ENCODE measurements around the gene TTC39B.
A peak's percentile ranks its signal among the peaks of the same experiment; 100 is the strongest.

The TTC39B gene

GRCh38 chr9:15311607-15312006 lies 4.6 kb upstream of the TTC39B start:
- H3K27me3 Mint-ChIP-seq = no peaks in the 10 kb centered on the region
- peaks cover 8% of the 10 kb centered on the region for H3K36me3 Mint-ChIP-seq (ENCODE audit: low read depth)
- H3K4me1 Mint-ChIP-seq (ENCODE audit: low read depth) = peaks cover 23% of the 10 kb centered on the region
- peaks cover 7% of the 10 kb centered on the region for H3K9me3 Mint-ChIP-seq
- no peak overlapping the region for H3K27ac Mint-ChIP-seq
- H3K4me3 Mint-ChIP-seq = no peak overlapping the region

GRCh38 chr9:15310107-15310850 lies 3.3 kb upstream of the TTC39B start:
- Mint-ChIP-seq H3K4me1 (ENCODE audit: low read depth) (peaks cover 32% of the 10 kb centered on the region), H3K27ac (peak overlapping the region; percentile 23), H3K9me3 (peaks cover 7% of the 10 kb centered on the region), H3K36me3 (ENCODE audit: low read depth) (peaks cover 8% of the 10 kb centered on the region), H3K4me3 (no peak overlapping the region), H3K27me3 (no peaks in the 10 kb centered on the region)

- no peak overlapping the region for H3K4me3 Mint-ChIP-seq
- H3K27ac Mint-ChIP-seq = no peak overlapping the region
- no peaks in the 10 kb centered on the region for H3K27me3 Mint-ChIP-seq
- peaks cover 45% of the 10 kb centered on the region for H3K4me1 Mint-ChIP-seq (ENCODE audit: low read depth)
- peaks cover 6% of the 10 kb centered on the region for H3K36me3 Mint-ChIP-seq (ENCODE audit: low read depth)
- H3K9me3 Mint-ChIP-seq = peaks cover 4% of the 10 kb centered on the region
Observed at GRCh38 chr9:15308511-15308910, 1.5 kb upstream of the TTC39B start.

GRCh38 chr9:15307523-15307841 lies 466 bp upstream of the TTC39B start:
- H3K36me3 Mint-ChIP-seq (ENCODE audit: low read depth) = no peaks in the 10 kb centered on the region
- peak overlapping the region; percentile 96 for H3K4me3 Mint-ChIP-seq
- H3K27me3 Mint-ChIP-seq = no peaks in the 10 kb centered on the region
- no peaks in the 10 kb centered on the region for H3K9me3 Mint-ChIP-seq
- H3K27ac Mint-ChIP-seq = peak overlapping the region; percentile 89
- peaks cover 45% of the 10 kb centered on the region for H3K4me1 Mint-ChIP-seq (ENCODE audit: low read depth)

- H3K27me3 Mint-ChIP-seq = no peaks in the 10 kb centered on the region
- peaks cover under 1% of the 10 kb centered on the region for H3K36me3 Mint-ChIP-seq (ENCODE audit: low read depth)
- H3K9me3 Mint-ChIP-seq = no peaks in the 10 kb centered on the region
- peak overlapping the region; percentile 84 for H3K27ac Mint-ChIP-seq
- peaks cover 52% of the 10 kb centered on the region for H3K4me1 Mint-ChIP-seq (ENCODE audit: low read depth)
- H3K4me3 Mint-ChIP-seq = peak overlapping the region; percentile 96
Observed at GRCh38 chr9:15306068-15306756, 804 bp downstream of the TTC39B start.

GRCh38 chr9:15305470-15305869 lies 1.5 kb downstream of the TTC39B start:
- peaks cover 55% of the 10 kb centered on the region for H3K4me1 Mint-ChIP-seq (ENCODE audit: low read depth)
- H3K4me3 Mint-ChIP-seq = peak overlapping the region; percentile 96
- peaks cover 5% of the 10 kb centered on the region for H3K36me3 Mint-ChIP-seq (ENCODE audit: low read depth)
- no peaks in the 10 kb centered on the region for H3K9me3 Mint-ChIP-seq
- H3K27ac Mint-ChIP-seq = peak overlapping the region; percentile 84
- H3K27me3 Mint-ChIP-seq = no peaks in the 10 kb centered on the region

GRCh38 chr9:15304632-15305031 lies 2.4 kb downstream of the TTC39B start:
- Mint-ChIP-seq H3K36me3 (ENCODE audit: low read depth) (peaks cover 5% of the 10 kb centered on the region), H3K4me1 (ENCODE audit: low read depth) (peaks cover 55% of the 10 kb centered on the region), H3K27ac (no peak overlapping the region), H3K27me3 (no peaks in the 10 kb centered on the region), H3K4me3 (no peak overlapping the region), H3K9me3 (no peaks in the 10 kb centered on the region)

GRCh38 chr9:15300218-15300617 lies 6.8 kb downstream of the TTC39B start:
- H3K9me3 Mint-ChIP-seq = peaks cover 8% of the 10 kb centered on the region
- H3K4me1 Mint-ChIP-seq (ENCODE audit: low read depth) = peaks cover 79% of the 10 kb centered on the region
- no peaks in the 10 kb centered on the region for H3K27me3 Mint-ChIP-seq
- peaks cover 31% of the 10 kb centered on the region for H3K36me3 Mint-ChIP-seq (ENCODE audit: low read depth)
- peak overlapping the region; percentile 96 for H3K27ac Mint-ChIP-seq
- peak overlapping the region; percentile 78 for H3K4me3 Mint-ChIP-seq

GRCh38 chr9:15299374-15299939 lies 7.6 kb downstream of the TTC39B start:
- peak overlapping the region; percentile 78 for H3K4me3 Mint-ChIP-seq
- H3K27ac Mint-ChIP-seq = peak overlapping the region; percentile 96
- H3K27me3 Mint-ChIP-seq = no peaks in the 10 kb centered on the region
- H3K4me1 Mint-ChIP-seq (ENCODE audit: low read depth) = peaks cover 79% of the 10 kb centered on the region
- H3K9me3 Mint-ChIP-seq = peaks cover 8% of the 10 kb centered on the region
- H3K36me3 Mint-ChIP-seq (ENCODE audit: low read depth) = peaks cover 31% of the 10 kb centered on the region

- Mint-ChIP-seq H3K27ac (peak overlapping the region; percentile 96), H3K27me3 (no peaks in the 10 kb centered on the region), H3K4me3 (peak overlapping the region; percentile 78)
Observed at GRCh38 chr9:15298362-15298761, 8.7 kb downstream of the TTC39B start.

GRCh38 chr9:15295761-15296405 lies 11.1 kb downstream of the TTC39B start:
- Mint-ChIP-seq H3K9me3 (peaks cover 8% of the 10 kb centered on the region), H3K27me3 (no peaks in the 10 kb centered on the region), H3K36me3 (ENCODE audit: low read depth) (peaks cover 51% of the 10 kb centered on the region), H3K4me1 (ENCODE audit: low read depth) (peaks cover 86% of the 10 kb centered on the region), H3K27ac (peak overlapping the region; percentile 97), H3K4me3 (peak overlapping the region; percentile 81)

More at GRCh38 chr9:15298362-15298761, 8.7 kb downstream of the TTC39B start:
- Mint-ChIP-seq H3K9me3 (peaks cover 8% of the 10 kb centered on the region), H3K36me3 (ENCODE audit: low read depth) (peaks cover 40% of the 10 kb centered on the region), H3K4me1 (ENCODE audit: low read depth) (peaks cover 85% of the 10 kb centered on the region)

GRCh38 chr9:15294604-15295003 lies 12.4 kb downstream of the TTC39B start:
- peak overlapping the region; percentile 68 for H3K4me3 Mint-ChIP-seq
- no peaks in the 10 kb centered on the region for H3K27me3 Mint-ChIP-seq

GRCh38 chr9:15293804-15294316 lies 13.2 kb downstream of the TTC39B start:
- Mint-ChIP-seq H3K9me3 (peaks cover 11% of the 10 kb centered on the region), H3K27me3 (no peaks in the 10 kb centered on the region), H3K4me1 (ENCODE audit: low read depth) (peaks cover 69% of the 10 kb centered on the region), H3K27ac (peak overlapping the region; percentile 91), H3K36me3 (ENCODE audit: low read depth) (peaks cover 51% of the 10 kb centered on the region), H3K4me3 (peak overlapping the region; percentile 68)

More at GRCh38 chr9:15294604-15295003, 12.4 kb downstream of the TTC39B start:
- H3K9me3 Mint-ChIP-seq = peaks cover 13% of the 10 kb centered on the region
- peaks cover 54% of the 10 kb centered on the region for H3K36me3 Mint-ChIP-seq (ENCODE audit: low read depth)
- peaks cover 77% of the 10 kb centered on the region for H3K4me1 Mint-ChIP-seq (ENCODE audit: low read depth)
- peak overlapping the region; percentile 91 for H3K27ac Mint-ChIP-seq

- H3K4me1 Mint-ChIP-seq (ENCODE audit: low read depth) = peaks cover 65% of the 10 kb centered on the region
- peaks cover 43% of the 10 kb centered on the region for H3K36me3 Mint-ChIP-seq (ENCODE audit: low read depth)
- peaks cover 9% of the 10 kb centered on the region for H3K9me3 Mint-ChIP-seq
- H3K27ac Mint-ChIP-seq = peak overlapping the region; percentile 91
- peak overlapping the region; percentile 45 for H3K4me3 Mint-ChIP-seq
- no peaks in the 10 kb centered on the region for H3K27me3 Mint-ChIP-seq
Observed at GRCh38 chr9:15293084-15293483, 13.9 kb downstream of the TTC39B start.

GRCh38 chr9:15289603-15290002 lies 17.4 kb downstream of the TTC39B start:
- Mint-ChIP-seq H3K36me3 (ENCODE audit: low read depth) (peaks cover 35% of the 10 kb centered on the region), H3K4me1 (ENCODE audit: low read depth) (peaks cover 47% of the 10 kb centered on the region), H3K9me3 (peaks cover 9% of the 10 kb centered on the region), H3K4me3 (no peak overlapping the region), H3K27me3 (no peaks in the 10 kb centered on the region), H3K27ac (no peak overlapping the region)

Measured in stimulated activated naive CD8-positive, alpha-beta T cell treated with anti-CD3 and anti-CD28 coated beads, Interleukin-15, Interleukin-2, amounts not matched to agents 100 ng/mL and 50 ng/mL, for 24 hours (primary cell).